K562 (cell line): ENCODE results near the gene CACNA1S. TPM values are rescaled to one million over a fixed set of nuclear protein-coding genes. Genes with fewer than 3 reads are reported as not detected.

Experiments used
- ATAC-seq: fragments of 200-7000 bp; cut with Tn5 transposase; 3 replicates; pipeline ENCODE4 v1.9.1; 2020; ENCODE audit warnings: moderate library complexity
- BruUV-seq: library from RNA; stranded (reverse); fragments of 400-500 nt; replicated peaks from 2 replicates; lab custom pipeline; 2021; lab: Mats Ljungman, UMichigan
- CTCF ChIA-PET: fragments of 300-600 bp; formaldehyde crosslinking; extraction: SDS; loops from one replicate; lab custom pipeline; 2021; ENCODE audit warnings: low intra/inter-chr PET ratio; lab: Yijun Ruan, JAX
- POLR2A ChIA-PET: fragments of 300-600, 350-650 bp; sonication (Branson Sonifier 250); formaldehyde crosslinking; extraction: SDS; loops from one replicate; lab custom pipeline; 2021; ENCODE audit warnings: antibody characterized with exemption, inconsistent platforms; lab: Yijun Ruan, JAX
- DNase-seq, 4 experiments: peaks; one replicate each; pipeline versions ENCODE4 v3.0.0 to v3.0.0-alpha.2; 2011 to 2018; ENCODE audit warnings: low spot score in 3 of 4, mixed read lengths in 3 of 4; ENCODE audit errors: extremely low read depth in 1 of 4
- FAIRE-seq: peaks from 2 replicates; lab custom pipeline; 2011; peaks lifted over from hg19 to GRCh38; lab: Jason Lieb, UNC
- H2AFZ ChIP-seq: 2 replicates; pipeline ENCODE4 v1.6.0; 2011; ENCODE audit warnings: low read depth, low read length, control low read depth, inconsistent platforms
- H3K27ac ChIP-seq: fragments of 200-600 bp; 3 replicates; pipeline ENCODE4 v1.8.0; 2011; ENCODE audit warnings: low read depth, mild to moderate bottlenecking, control low read depth, inconsistent platforms, low read length, moderate library complexity, mixed read lengths; ENCODE audit errors: extremely low read depth
- H3K27me3 ChIP-seq, 2 experiments: fragments of 300-600 bp in 1 of 2; 2 replicates in 1 of 2; 3 replicates in 1 of 2; pipeline versions ENCODE4 v1.6.0 to v1.8.0; 2011; ENCODE audit warnings: inconsistent platforms in 2 of 2, low read length in 2 of 2, mild to moderate bottlenecking in 1 of 2, mixed read lengths in 1 of 2, moderate library complexity in 1 of 2; ENCODE audit not compliant: control insufficient read depth in 2 of 2, insufficient read depth in 2 of 2
- H3K36me3 ChIP-seq: fragments of 300-600 bp; 3 replicates; pipeline ENCODE4 v1.8.0; 2011; ENCODE audit warnings: mild to moderate bottlenecking, low read length, inconsistent platforms; ENCODE audit not compliant: control insufficient read depth, insufficient read depth
- H3K4me1 ChIP-seq, 2 experiments: fragments of 200-600 bp in 1 of 2; replicated peaks in 1 of 2; 2 replicates in 1 of 2; 3 replicates in 1 of 2; pipeline versions ENCODE4 v1.5.1 to v1.8.0; 2011; ENCODE audit warnings: inconsistent platforms in 2 of 2, low read length in 2 of 2, mild to moderate bottlenecking in 1 of 2, mixed read lengths in 1 of 2, moderate library complexity in 1 of 2; ENCODE audit not compliant: control insufficient read depth in 2 of 2, insufficient read depth in 2 of 2
- H3K4me2 ChIP-seq: 2 replicates; pipeline ENCODE4 v1.6.1; 2011; ENCODE audit warnings: low read length, control low read depth, inconsistent platforms, mixed read lengths; ENCODE audit not compliant: insufficient read depth
- H3K4me3 ChIP-seq: fragments of 200-600 bp; sonication (generic), shearing (Covaris generic); 2 replicates; pipeline ENCODE4 v1.5.1; 2016; ENCODE audit warnings: control low read depth, inconsistent platforms
- H3K79me2 ChIP-seq: fragments of 200-600 bp; 3 replicates; pipeline ENCODE4 v1.8.0; 2011; ENCODE audit warnings: low read length, inconsistent platforms; ENCODE audit not compliant: control insufficient read depth, insufficient read depth
- H3K9ac ChIP-seq, 2 experiments: 2 replicates each; pipeline versions ENCODE4 v1.6.0 to v1.6.1; 2011; ENCODE audit warnings: low read depth in 2 of 2, low read length in 2 of 2, control low read depth in 1 of 2, inconsistent platforms in 1 of 2, mild to moderate bottlenecking in 1 of 2, mixed read lengths in 1 of 2; ENCODE audit not compliant: insufficient read depth in 1 of 2
- H3K9me1 ChIP-seq: one replicate; pipeline ENCODE4 v1.6.0; 2011; ENCODE audit warnings: inconsistent platforms, mild to moderate bottlenecking, low read length, moderate library complexity; ENCODE audit not compliant: control insufficient read depth, insufficient read depth
- H3K9me3 ChIP-seq: replicated peaks from 2 replicates; pipeline ENCODE4 v1.5.1; 2011; ENCODE audit warnings: low read depth, low read length, inconsistent platforms; ENCODE audit not compliant: control insufficient read depth, insufficient read depth
- H4K20me1 ChIP-seq: replicated peaks from 2 replicates; pipeline ENCODE4 v1.6.1; 2011; ENCODE audit warnings: low read length, inconsistent platforms, mixed read lengths; ENCODE audit not compliant: control insufficient read depth, insufficient read depth
- FOXK2 ChIP-seq, 2 experiments: fragments of 450-650 bp; IDR thresholded peaks in 1 of 2; conservative IDR thresholded peaks in 1 of 2; 2 replicates each; pipeline ENCODE4 v1.6.1; 2016; ENCODE audit warnings: low read depth in 2 of 2, mild to moderate bottlenecking in 1 of 2
- HMGXB4 ChIP-seq: sonication (generic); formaldehyde crosslinking; IDR thresholded peaks from 2 replicates; pipeline ENCODE4 v1.8.1; 2023; ENCODE audit warnings: mild to moderate bottlenecking, missing genetic modification reagents
- MLLT1 ChIP-seq, 2 experiments: fragments of 450-650 bp; IDR thresholded peaks; 2 replicates each; pipeline ENCODE4 v1.6.1; 2016
- SAP30 ChIP-seq: fragments of 200-600 bp; sonication (generic); IDR thresholded peaks from 2 replicates; pipeline ENCODE4 v1.6.1; 2012; ENCODE audit warnings: borderline replicate concordance, low read depth, mild to moderate bottlenecking, moderate library complexity, low read length, control low read depth, inconsistent platforms; ENCODE audit not compliant: insufficient read depth, poor library complexity, severe bottlenecking
- SMAD4 ChIP-seq: fragments of 250-450 bp; sonication (Bioruptor Pico); conservative IDR thresholded peaks from 2 replicates; pipeline ENCODE4 v1.8.0; 2021; ENCODE audit warnings: inconsistent platforms, mild to moderate bottlenecking, moderate library complexity
- TCF15 ChIP-seq: fragments of 250-450 bp; sonication (Bioruptor Pico); IDR thresholded peaks from 2 replicates; pipeline ENCODE4 v1.8.0; 2022; ENCODE audit warnings: moderate library complexity, mild to moderate bottlenecking, inconsistent platforms
- VEZF1 ChIP-seq: fragments of 200-800 bp; sonication (Bioruptor generic); IDR thresholded peaks from 2 replicates; pipeline ENCODE4 v1.6.1; 2017; ENCODE audit warnings: missing genetic modification characterization, missing compliant biosample characterization
- ZBTB26 ChIP-seq: fragments of 450-650 bp; formaldehyde crosslinking; IDR thresholded peaks from 2 replicates; pipeline ENCODE4 v1.4.0; 2022; ENCODE audit warnings: missing genetic modification characterization
- ZBTB8A ChIP-seq: fragments of 450-650 bp; IDR thresholded peaks from 2 replicates; pipeline ENCODE4 v1.6.1; 2018; ENCODE audit warnings: mild to moderate bottlenecking, moderate library complexity; ENCODE audit not compliant: partially characterized antibody
- ZNF146 ChIP-seq: IDR thresholded peaks from one replicate; pipeline ENCODE4 v1.6.1; 2018; ENCODE audit warnings: missing compliant biosample characterization; ENCODE audit not compliant: unreplicated experiment
- ZNF41 ChIP-seq: fragments of 250-450 bp; sonication (Bioruptor Pico); conservative IDR thresholded peaks from 2 replicates; pipeline ENCODE4 v1.4.0; 2020; ENCODE audit warnings: mild to moderate bottlenecking
- WGBS: fragments of 100-300 bp; shearing (Covaris generic); methylation state at CpG from one replicate; pipeline ENCODE4 v1.1.6; 2016; ENCODE audit warnings: low coverage, mixed read lengths; ENCODE audit not compliant: insufficient coverage; ENCODE audit errors: missing lambda C conversion rate; 5-methylcytosine and 5-hydroxymethylcytosine counted together
- in situ Hi-C: fragments of 300-500 bp; cut with MboI; formaldehyde crosslinking; loops from 4 replicates; pipeline ENCODE4 v1.15.0; 2018; ENCODE audit warnings: inconsistent platforms, mixed read lengths
- intact Hi-C: fragments of 100-400 bp; cut with micrococcal nuclease; formaldehyde crosslinking; loops from 2 replicates; pipeline ENCODE4 v1.14.2; 2022
- polyA plus RNA-seq, 8 experiments: library from polyadenylated mRNA; depleted of rRNA in 4 of 8; stranded (reverse) in 5 of 8; unstranded in 3 of 8; fragments of >200 nt; fragmentation: Nextera tagmentation in 2 of 8; fragmentation: Illumina TruSeq in 1 of 8; extraction: Ambion mirVana in 2 of 8; extraction: Trizol in 1 of 8; gene quantifications; 2 replicates each; pipeline versions ENCODE4 v1.2.1 to v1.2.3, GENCODE V29; 2011 to 2014; ENCODE audit warnings: inconsistent platforms in 1 of 8, missing spikeins in 1 of 8
- total RNA-seq, 7 experiments: library from RNA; depleted of rRNA in 6 of 7; stranded (reverse); fragments of >200 nt in 6 of 7; fragmentation: Illumina TruSeq in 2 of 7; extraction: Trizol in 2 of 7; gene quantifications; 2 replicates each; pipeline versions ENCODE4 v1.2.1 to v1.2.3, GENCODE V29; 2011 to 2021; ENCODE audit warnings: low replicate concordance in 1 of 7

Gene CACNA1S
- total and polyA plus RNA-seq, 9 of the 15 experiments (the other 6 are each of a cell fraction or from before 2014, with no cell fraction given) = not detected

- no peak for ATAC-seq
- no TSS peak for BruUV-seq
- Histone ChIP-seq H3K79me2 (no peaks in the 10 kb centered on the region), H3K27ac (no peak overlapping the region), H3K4me1 (peaks cover 3 to 4% of the 10 kb centered on the region in 2 experiments; a peak in 4 of 5 replicates), H2AFZ (no peak overlapping the region), H3K9ac (no peak overlapping the region), H3K9me1 (peaks cover 4% of the 10 kb centered on the region), H3K4me3 (no peak overlapping the region), H3K36me3 (no peaks in the 10 kb centered on the region), H4K20me1 (peaks cover 12% of the 10 kb centered on the region; the same call in 1 of the 2 replicates), H3K4me2 (no peak overlapping the region), H3K9me3 (no peaks in the 10 kb centered on the region), H3K27me3 (no peaks in the 10 kb centered on the region)
- no peak for FAIRE-seq
- WGBS = 85% methylated on average over 5 of the region's 5 CpGs
- CTCF ChIA-PET = no interaction called here
- no peak for DNase-seq
- in situ Hi-C loops (no loop called here), intact Hi-C loops (no loop called here)
- POLR2A ChIA-PET = no interaction called here
- TF ChIP-seq SAP30 = no peak
- 0 out of 2 replicates have a peak, but pooled peaks have one; percentile 16 for TF ChIP-seq ZBTB26 (CRISPR knock-in tag)
- 0 out of 4 replicates have a peak, but pooled peaks of 1 of the 2 experiments have one; percentile 23 for TF ChIP-seq MLLT1 (IDR thresholded peaks at IDR 0.05)
- TF ChIP-seq ZBTB8A = no peak
- TF ChIP-seq SMAD4 (CRISPR knock-in tag) = no peak
- no peak for TF ChIP-seq VEZF1 (CRISPR knock-in tag)
- no peak for TF ChIP-seq FOXK2 (conservative IDR thresholded peaks at IDR 0.05 in 1 of 2, IDR thresholded peaks at IDR 0.05 in 1 of 2; ENCODE audit: low read depth in 2 of 2)
- TF ChIP-seq TCF15 (CRISPR knock-in tag) = no peak
- TF ChIP-seq HMGXB4 (CRISPR knock-in tag) = no peak
- TF ChIP-seq ZNF41 (CRISPR knock-in tag) = no peak
- TF ChIP-seq ZNF146 (CRISPR knock-in tag) = no peak
Observed at GRCh38 chr1:201007481-201007880, 104.7 kb downstream of the CACNA1S start.
